Upper lobe of right lung (tissue), 1 donor: ENCODE data around the gene GPBP1L1. TPM values are rescaled to one million over a fixed set of nuclear protein-coding genes. Genes with fewer than 3 reads are reported as not detected.
"Not testable (repeated sequence)": the region's sequence is repeated elsewhere in the genome, so short reads cannot be mapped to it uniquely, and the experiment has no call there.

Source experiments
- ATAC-seq: fragments of 200-7000 bp; cut with Tn5 transposase; one replicate; pipeline ENCODE4 v1.9.1; 2020; ENCODE audit warnings: mild to moderate bottlenecking, moderate library complexity
- DNase-seq: peaks from one replicate; pipeline ENCODE4 v3.0.0-alpha.2; 2020
- H3K27ac ChIP-seq: fragments of 200-600 bp; one replicate; pipeline ENCODE4 v1.8.0; 2022
- H3K27me3 ChIP-seq: fragments of 200-600 bp; one replicate; pipeline ENCODE4 v1.8.0; 2022; ENCODE audit warnings: mild to moderate bottlenecking
- H3K36me3 ChIP-seq: fragments of 200-600 bp; one replicate; pipeline ENCODE4 v1.8.0; 2022
- H3K4me1 ChIP-seq: fragments of 200-600 bp; one replicate; pipeline ENCODE4 v1.8.0; 2022
- H3K4me3 ChIP-seq: fragments of 200-600 bp; one replicate; pipeline ENCODE4 v1.8.0; 2022; ENCODE audit warnings: mild to moderate bottlenecking
- H3K9me3 ChIP-seq: fragments of 200-600 bp; one replicate; pipeline ENCODE4 v1.8.0; 2022
- intact Hi-C: fragments of 100-400 bp; cut with DNase I; formaldehyde crosslinking; loops from one replicate; pipeline ENCODE4 v1.11.0; 2022
- long read RNA-seq: library from polyadenylated mRNA; unstranded; transcript quantifications from one replicate; pipeline ENCODE4 v2.0.0, GENCODE V29; 2021
- total RNA-seq: library from RNA; stranded (reverse); fragmentation: NEBNext Ultra II Directional; extraction: Animal tissue kit (Norgen Biotek cat#: 25700); gene quantifications from one replicate; pipeline ENCODE4 v1.2.1, GENCODE V29; 2021
- TF ChIP-seq, protein P1 (sequence below): fragments of 200-600 bp; IDR thresholded peaks from one replicate; pipeline ENCODE4 v1.8.0; 2022; ENCODE audit warnings: antibody characterized with exemption
- donor health status: DM: no; HTN: yes; CAD: no; lungs with severe emphysema.

The GPBP1L1 gene, protein sequence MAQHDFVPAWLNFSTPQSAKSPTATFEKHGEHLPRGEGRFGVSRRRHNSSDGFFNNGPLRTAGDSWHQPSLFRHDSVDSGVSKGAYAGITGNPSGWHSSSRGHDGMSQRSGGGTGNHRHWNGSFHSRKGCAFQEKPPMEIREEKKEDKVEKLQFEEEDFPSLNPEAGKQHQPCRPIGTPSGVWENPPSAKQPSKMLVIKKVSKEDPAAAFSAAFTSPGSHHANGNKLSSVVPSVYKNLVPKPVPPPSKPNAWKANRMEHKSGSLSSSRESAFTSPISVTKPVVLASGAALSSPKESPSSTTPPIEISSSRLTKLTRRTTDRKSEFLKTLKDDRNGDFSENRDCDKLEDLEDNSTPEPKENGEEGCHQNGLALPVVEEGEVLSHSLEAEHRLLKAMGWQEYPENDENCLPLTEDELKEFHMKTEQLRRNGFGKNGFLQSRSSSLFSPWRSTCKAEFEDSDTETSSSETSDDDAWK
- 137 TPM for total RNA-seq
- long read RNA-seq, transcript GPBP1L1-202 (13 exons, 3,736 nt): major isoform, 60 of 101 reads
- long read RNA-seq, transcript GPBP1L1-201 (12 exons, 3,599 nt): minor isoform, 14 of 101 reads
- long read RNA-seq, partial matches to known transcripts: 7 of 101 reads
- long read RNA-seq, other reads (novel, unspliced or antisense): 19 of 101 reads

DNA sequence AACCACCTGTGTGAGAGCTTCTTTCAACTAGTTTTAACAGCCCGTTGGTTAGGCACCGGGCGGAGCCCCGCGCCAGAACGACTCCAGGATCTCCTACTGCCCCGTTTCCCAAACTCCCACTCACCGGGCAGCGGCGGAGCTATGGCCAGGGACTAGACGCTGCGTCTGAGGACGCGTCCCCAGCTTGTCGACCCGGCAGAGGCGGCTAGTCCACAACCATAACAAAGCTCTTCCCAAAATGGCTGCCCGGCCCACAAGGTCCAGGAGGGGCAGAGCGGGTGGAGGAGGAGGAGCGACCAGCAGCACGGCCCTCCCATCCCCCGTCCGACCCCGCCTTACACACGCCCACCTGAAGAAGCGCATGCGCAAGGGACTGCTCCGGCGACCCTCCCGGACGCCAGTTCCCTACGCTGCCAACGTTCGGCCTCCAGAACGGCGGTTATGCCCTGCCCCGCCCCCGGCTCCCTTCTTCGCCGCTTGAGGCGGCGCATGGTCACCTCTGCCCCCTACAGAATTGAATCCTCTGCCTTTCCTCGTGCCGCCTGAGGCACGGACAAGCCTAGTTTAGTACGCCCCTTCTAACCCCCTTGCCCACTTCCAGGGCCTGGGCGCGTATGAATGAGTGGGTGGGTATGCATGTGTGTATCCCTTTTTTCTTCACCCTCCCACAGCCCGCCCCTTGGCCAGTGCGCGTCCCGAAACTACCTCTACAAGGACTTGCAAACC is at the start of gene GPBP1L1:
Gene GPBP1L1, minus strand, starts transcription at position 246 of the 726 bp plus-strand sequence. CDS start 27,446 bp downstream, outside the sequence.
- H3K9me3 ChIP-seq: no peaks in the 10 kb centered on the region
- intact Hi-C loops: no loop called here
- ATAC-seq (peak; percentile 92), DNase-seq (peak; percentile 99)
- TF ChIP-seq, protein P1, sequence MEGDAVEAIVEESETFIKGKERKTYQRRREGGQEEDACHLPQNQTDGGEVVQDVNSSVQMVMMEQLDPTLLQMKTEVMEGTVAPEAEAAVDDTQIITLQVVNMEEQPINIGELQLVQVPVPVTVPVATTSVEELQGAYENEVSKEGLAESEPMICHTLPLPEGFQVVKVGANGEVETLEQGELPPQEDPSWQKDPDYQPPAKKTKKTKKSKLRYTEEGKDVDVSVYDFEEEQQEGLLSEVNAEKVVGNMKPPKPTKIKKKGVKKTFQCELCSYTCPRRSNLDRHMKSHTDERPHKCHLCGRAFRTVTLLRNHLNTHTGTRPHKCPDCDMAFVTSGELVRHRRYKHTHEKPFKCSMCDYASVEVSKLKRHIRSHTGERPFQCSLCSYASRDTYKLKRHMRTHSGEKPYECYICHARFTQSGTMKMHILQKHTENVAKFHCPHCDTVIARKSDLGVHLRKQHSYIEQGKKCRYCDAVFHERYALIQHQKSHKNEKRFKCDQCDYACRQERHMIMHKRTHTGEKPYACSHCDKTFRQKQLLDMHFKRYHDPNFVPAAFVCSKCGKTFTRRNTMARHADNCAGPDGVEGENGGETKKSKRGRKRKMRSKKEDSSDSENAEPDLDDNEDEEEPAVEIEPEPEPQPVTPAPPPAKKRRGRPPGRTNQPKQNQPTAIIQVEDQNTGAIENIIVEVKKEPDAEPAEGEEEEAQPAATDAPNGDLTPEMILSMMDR: no peak
- no peaks in the 10 kb centered on the region for H3K36me3 ChIP-seq
- H3K27me3 ChIP-seq: no peaks in the 10 kb centered on the region
- peak within 1 kb of the TSS; percentile 74 for H3K4me3 ChIP-seq
- peaks cover 49% of the 10 kb centered on the region for H3K4me1 ChIP-seq
- H3K27ac ChIP-seq: peak within 1 kb of the TSS; percentile 99

DNA sequence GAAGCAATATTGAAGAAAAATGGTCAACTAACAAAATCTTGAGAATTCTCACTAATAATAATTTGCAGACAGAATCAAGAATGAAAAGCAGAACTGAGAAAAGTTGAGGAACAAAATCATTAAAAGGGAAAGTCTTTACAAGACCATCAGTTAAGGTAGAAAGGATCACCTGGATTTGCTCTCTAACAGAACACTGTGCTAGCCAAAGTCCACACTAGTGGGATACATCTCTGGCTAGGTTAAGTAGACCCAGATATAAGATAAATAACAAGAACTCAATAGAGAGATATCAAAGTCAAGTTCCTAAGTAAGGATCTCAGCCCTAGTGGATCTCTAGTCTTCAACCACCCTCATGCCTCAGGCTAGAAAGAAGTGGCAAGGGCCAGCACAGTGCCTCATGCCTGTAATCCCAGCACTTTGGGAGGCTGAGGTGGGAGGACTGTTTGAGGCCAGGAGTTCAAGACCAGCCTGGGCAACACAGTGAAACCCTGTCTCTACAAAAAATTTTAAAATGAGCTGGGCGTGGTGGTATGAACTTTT is 44.5 kb upstream of the GPBP1L1 start:
- no peak for DNase-seq
- no peak overlapping the region for H3K27ac ChIP-seq
- H3K9me3 ChIP-seq: no peaks in the 10 kb centered on the region

DNA sequence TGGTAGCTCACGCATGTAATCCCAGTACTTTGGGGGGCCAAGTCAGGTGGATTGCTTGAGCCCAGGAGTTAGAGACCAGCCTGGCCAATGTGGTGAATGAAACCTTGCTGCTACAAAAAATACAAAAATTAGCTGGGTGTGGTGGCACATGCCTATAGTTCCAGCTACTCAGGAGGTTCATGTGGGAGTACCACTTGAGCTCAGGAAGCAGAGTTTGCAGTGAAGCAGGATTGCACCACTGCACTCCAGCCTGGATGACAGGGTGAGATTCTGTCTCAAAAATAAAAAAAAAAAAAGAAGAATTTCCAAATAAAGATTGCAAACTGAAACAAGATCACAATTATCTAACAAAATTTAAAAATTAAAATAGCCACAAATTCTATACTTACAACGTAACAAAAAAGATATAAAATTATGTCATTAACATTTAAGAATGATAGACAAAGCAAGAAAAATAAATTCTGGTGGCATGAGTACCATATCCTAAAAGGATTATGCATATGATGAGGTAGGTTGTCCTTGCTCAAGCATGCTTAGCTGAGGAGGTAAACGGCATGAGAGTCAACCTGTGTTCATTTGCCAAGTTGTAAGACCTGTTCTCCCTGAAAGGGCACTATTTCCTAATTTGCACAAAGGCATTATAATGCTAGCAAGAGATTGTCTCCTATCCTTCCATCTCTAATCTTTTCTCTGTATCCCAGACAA is 43.9 kb upstream of the GPBP1L1 start:
- peak; percentile 69 for DNase-seq
- Histone ChIP-seq H3K27me3 (no peaks in the 10 kb centered on the region), H3K36me3 (peaks cover 14% of the 10 kb centered on the region), H3K9me3 (no peaks in the 10 kb centered on the region), H3K4me3 (no peak overlapping the region), H3K4me1 (no peaks in the 10 kb centered on the region), H3K27ac (no peak overlapping the region)
- TF ChIP-seq, protein P1: no peak
- intact Hi-C loops: no loop called here
- ATAC-seq: peak; percentile 89

More for the DNA sequence above, 44.5 kb upstream of the GPBP1L1 start:
- Histone ChIP-seq H3K27me3 (no peaks in the 10 kb centered on the region), H3K4me3 (no peak overlapping the region), H3K36me3 (peaks cover 14% of the 10 kb centered on the region), H3K4me1 (no peaks in the 10 kb centered on the region)
- TF ChIP-seq, protein P1: no peak
- ATAC-seq: no peak
- intact Hi-C loops: no loop called here

DNA sequence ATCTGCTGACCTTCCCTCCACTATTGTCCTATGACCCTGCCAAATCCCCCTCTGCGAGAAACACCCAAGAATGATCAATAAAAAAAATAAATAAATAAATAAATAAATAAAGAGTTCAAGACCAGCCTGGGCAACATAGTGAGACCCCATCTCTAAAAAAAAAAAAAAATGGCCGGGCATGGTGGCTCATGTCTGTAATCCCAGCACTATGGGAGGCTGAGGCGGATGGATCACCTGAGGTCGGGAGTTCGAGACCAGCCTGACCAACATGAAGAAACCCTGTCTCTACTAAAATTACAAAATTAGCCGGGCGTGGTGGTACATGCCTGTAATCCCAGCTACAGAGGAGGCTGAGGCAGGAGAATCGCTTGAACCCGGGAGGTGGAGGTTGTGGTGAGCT is 39.7 kb upstream of the GPBP1L1 start:
- H3K4me3 ChIP-seq, H3K9me3 ChIP-seq, H3K27ac ChIP-seq, DNase-seq, H3K4me1 ChIP-seq, ATAC-seq, intact Hi-C loops, H3K27me3 ChIP-seq: not testable (repeated sequence)
- H3K36me3 ChIP-seq: peaks cover 14% of the 10 kb centered on the region

DNA sequence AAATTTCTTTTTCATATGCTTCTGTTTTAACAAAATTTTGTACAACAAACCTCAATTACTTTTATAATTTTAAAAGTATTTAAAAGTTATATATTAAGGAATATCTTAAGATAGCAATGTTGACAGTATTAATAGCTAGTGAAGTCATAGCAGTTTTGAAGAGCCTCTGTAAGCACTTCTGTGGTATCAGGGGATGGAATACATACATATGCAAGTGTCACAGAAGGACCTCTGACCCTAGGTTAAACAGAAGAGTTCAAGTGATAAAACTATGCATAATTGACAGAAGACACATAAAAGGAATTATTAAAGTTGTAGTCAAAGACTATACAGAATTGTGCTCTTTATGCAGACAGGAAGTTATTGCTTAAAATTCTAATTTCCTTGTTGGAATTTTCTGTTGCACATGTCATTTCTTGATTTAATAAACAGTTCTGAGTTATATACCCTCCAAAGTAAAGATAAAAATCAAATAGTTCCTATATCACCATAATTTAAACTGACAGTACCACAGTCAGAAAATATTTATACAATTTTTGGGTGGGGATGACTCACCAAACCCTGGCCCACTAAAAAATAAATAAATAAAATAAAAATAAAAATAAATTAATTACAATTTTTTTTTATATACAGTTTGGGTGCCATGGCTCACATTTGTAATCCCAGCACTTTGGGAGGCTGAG is 37.1 kb upstream of the GPBP1L1 start:
- TF ChIP-seq, protein P1: no peak
- H3K9me3 ChIP-seq: no peaks in the 10 kb centered on the region
- ATAC-seq: no peak
- no peak overlapping the region for H3K4me3 ChIP-seq
- DNase-seq: no peak
- intact Hi-C loops: no loop called here
- H3K36me3 ChIP-seq: peaks cover 14% of the 10 kb centered on the region
- H3K27ac ChIP-seq: no peak overlapping the region
- no peaks in the 10 kb centered on the region for H3K27me3 ChIP-seq
- no peaks in the 10 kb centered on the region for H3K4me1 ChIP-seq
